Muscle layer of duodenum (tissue), 2 donors: Measurements from ENCODE around the gene HSPH1.
"Not testable (repeated sequence)": the region's sequence is repeated elsewhere in the genome, so short reads cannot be mapped to it uniquely, and the experiment has no call there.

Source experiments
- H3K27ac ChIP-seq: one replicate; pipeline ENCODE4 v1.7.0; 2013; ENCODE audit warnings: mild to moderate bottlenecking, low read length
- H3K27me3 ChIP-seq: one replicate; pipeline ENCODE4 v1.7.0; 2013; ENCODE audit warnings: low read depth, mild to moderate bottlenecking, control low read depth, low read length
- H3K36me3 ChIP-seq, 2 donors: one replicate each; pipeline ENCODE4 v1.7.0; 2013; ENCODE audit warnings: low read length in 2 of 2, control low read depth in 1 of 2, mild to moderate bottlenecking in 1 of 2; ENCODE audit not compliant: insufficient read depth in 2 of 2, control insufficient read depth in 1 of 2
- H3K4me1 ChIP-seq, 2 donors: one replicate each; pipeline ENCODE4 v1.7.0; 2013; ENCODE audit warnings: low read length in 2 of 2, mild to moderate bottlenecking in 2 of 2, control low read depth in 1 of 2, moderate library complexity in 1 of 2; ENCODE audit not compliant: insufficient read depth in 2 of 2, control insufficient read depth in 1 of 2
- H3K4me3 ChIP-seq, 2 donors: one replicate each; pipeline ENCODE4 v1.7.0; 2013; ENCODE audit warnings: low read length in 2 of 2, low read depth in 1 of 2, mild to moderate bottlenecking in 1 of 2
- H3K9me3 ChIP-seq, 2 donors: one replicate each; pipeline ENCODE4 v1.7.0; 2013; ENCODE audit warnings: low read length in 2 of 2, control low read depth in 1 of 2, mild to moderate bottlenecking in 1 of 2; ENCODE audit not compliant: control insufficient read depth in 1 of 2
- donor health status: healthy.

The HSPH1 gene

GRCh38 chr13:31110169-31110568 is 51.5 kb downstream of the HSPH1 start:
- Histone ChIP-seq H3K27me3 (no peaks in the 10 kb centered on the region), H3K27ac (no peak overlapping the region), H3K4me3 (no peak overlapping the region), H3K4me1 (peaks cover 0 to under 1% of the 10 kb centered on the region in 2 donors), H3K9me3 (no peaks in the 10 kb centered on the region), H3K36me3 (no peaks in the 10 kb centered on the region)

DNA sequence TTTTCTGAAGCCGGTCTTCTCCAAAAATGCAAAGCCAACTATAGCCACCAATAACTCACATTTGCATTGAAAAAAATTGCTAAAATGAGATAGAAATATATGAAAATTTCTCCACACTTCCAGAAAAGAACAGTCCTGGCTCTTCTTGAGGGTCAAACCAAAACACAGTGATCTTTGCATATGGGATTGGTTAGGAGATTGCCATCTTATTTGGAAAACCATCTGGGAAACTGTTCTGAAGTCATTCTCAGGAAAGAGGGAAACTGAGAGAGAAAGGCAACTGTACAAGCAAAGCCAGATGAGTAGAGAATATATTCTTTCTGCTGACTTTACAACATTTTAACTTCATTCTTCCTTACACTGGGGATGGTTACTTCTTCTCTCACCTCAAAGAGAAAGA is 54.6 kb downstream of the HSPH1 start:
- Histone ChIP-seq H3K36me3 (no peaks in the 10 kb centered on the region), H3K4me3 (no peak overlapping the region), H3K27ac (no peak overlapping the region), H3K4me1 (peaks cover 0 to 5% of the 10 kb centered on the region in 2 donors), H3K9me3 (no peaks in the 10 kb centered on the region), H3K27me3 (no peaks in the 10 kb centered on the region)

DNA sequence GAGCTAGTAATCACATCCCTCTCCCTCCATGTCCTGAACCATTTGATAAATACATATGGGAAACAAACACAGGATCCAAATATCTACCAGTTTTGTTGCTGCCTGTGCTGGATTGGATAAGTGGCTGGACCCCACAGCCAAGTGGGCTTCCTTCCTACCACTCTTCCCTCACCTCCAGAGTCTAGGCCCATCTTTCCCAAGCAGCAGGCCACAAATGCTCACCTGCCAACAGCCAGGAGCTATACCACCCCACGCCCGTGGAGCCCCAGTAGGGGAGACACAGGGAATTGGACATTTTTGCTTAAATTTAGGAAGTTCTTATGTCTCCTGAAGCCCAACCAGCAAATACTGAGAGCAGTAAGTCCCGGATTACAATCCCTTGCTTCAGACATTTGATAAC is 55.8 kb downstream of the HSPH1 start:
- H3K27ac ChIP-seq: no peak overlapping the region
- peaks cover 0 to 5% of the 10 kb centered on the region in 2 donors for H3K4me1 ChIP-seq
- no peaks in the 10 kb centered on the region for H3K36me3 ChIP-seq
- H3K4me3 ChIP-seq: no peak overlapping the region
- H3K9me3 ChIP-seq: no peaks in the 10 kb centered on the region
- peaks cover 3% of the 10 kb centered on the region for H3K27me3 ChIP-seq

- Histone ChIP-seq H3K4me1 (peaks cover 0 to 5% of the 10 kb centered on the region in 2 donors), H3K27ac (no peak overlapping the region), H3K27me3 (peaks cover 6% of the 10 kb centered on the region)
Measured at GRCh38 chr13:31105020-31105795, 56.5 kb downstream of the HSPH1 start.

GRCh38 chr13:31102905-31103304 is 58.8 kb downstream of the HSPH1 start:
- no peak overlapping the region for H3K27ac ChIP-seq
- H3K9me3 ChIP-seq: no peaks in the 10 kb centered on the region
- H3K4me1 ChIP-seq: peaks cover 0 to 5% of the 10 kb centered on the region in 2 donors
- peaks cover 6% of the 10 kb centered on the region for H3K27me3 ChIP-seq
- no peak overlapping the region for H3K4me3 ChIP-seq
- H3K36me3 ChIP-seq: no peaks in the 10 kb centered on the region

More at GRCh38 chr13:31105020-31105795, 56.5 kb downstream of the HSPH1 start:
- H3K9me3 ChIP-seq: no peaks in the 10 kb centered on the region
- H3K36me3 ChIP-seq: no peaks in the 10 kb centered on the region
- H3K4me3 ChIP-seq: no peak overlapping the region

- Histone ChIP-seq H3K36me3 (no peaks in the 10 kb centered on the region), H3K27ac (no peak overlapping the region), H3K4me3 (no peak overlapping the region), H3K27me3 (peaks cover 6% of the 10 kb centered on the region), H3K4me1 (peaks cover 0 to 5% of the 10 kb centered on the region in 2 donors), H3K9me3 (no peaks in the 10 kb centered on the region)
Measured at GRCh38 chr13:31101472-31102170, 60.1 kb downstream of the HSPH1 start.

- H3K27ac ChIP-seq: no peak overlapping the region
- H3K27me3 ChIP-seq: peaks cover 6% of the 10 kb centered on the region
- H3K4me3 ChIP-seq: no peak overlapping the region
- peaks cover 0 to 5% of the 10 kb centered on the region in 2 donors for H3K4me1 ChIP-seq
- no peaks in the 10 kb centered on the region for H3K9me3 ChIP-seq
- no peaks in the 10 kb centered on the region for H3K36me3 ChIP-seq
Measured at GRCh38 chr13:31100721-31101120, 61.0 kb downstream of the HSPH1 start.

GRCh38 chr13:31097911-31098434 is 63.7 kb downstream of the HSPH1 start:
- H3K4me1 ChIP-seq, H3K27me3 ChIP-seq, H3K27ac ChIP-seq, H3K4me3 ChIP-seq, H3K36me3 ChIP-seq, H3K9me3 ChIP-seq: not testable (repeated sequence)

GRCh38 chr13:31096654-31097302 is 64.9 kb downstream of the HSPH1 start:
- Histone ChIP-seq H3K27ac (no peak overlapping the region), H3K4me3 (no peak overlapping the region), H3K9me3 (no peaks in the 10 kb centered on the region), H3K4me1 (no peaks in the 10 kb centered on the region), H3K27me3 (peaks cover 6% of the 10 kb centered on the region), H3K36me3 (no peaks in the 10 kb centered on the region)

DNA sequence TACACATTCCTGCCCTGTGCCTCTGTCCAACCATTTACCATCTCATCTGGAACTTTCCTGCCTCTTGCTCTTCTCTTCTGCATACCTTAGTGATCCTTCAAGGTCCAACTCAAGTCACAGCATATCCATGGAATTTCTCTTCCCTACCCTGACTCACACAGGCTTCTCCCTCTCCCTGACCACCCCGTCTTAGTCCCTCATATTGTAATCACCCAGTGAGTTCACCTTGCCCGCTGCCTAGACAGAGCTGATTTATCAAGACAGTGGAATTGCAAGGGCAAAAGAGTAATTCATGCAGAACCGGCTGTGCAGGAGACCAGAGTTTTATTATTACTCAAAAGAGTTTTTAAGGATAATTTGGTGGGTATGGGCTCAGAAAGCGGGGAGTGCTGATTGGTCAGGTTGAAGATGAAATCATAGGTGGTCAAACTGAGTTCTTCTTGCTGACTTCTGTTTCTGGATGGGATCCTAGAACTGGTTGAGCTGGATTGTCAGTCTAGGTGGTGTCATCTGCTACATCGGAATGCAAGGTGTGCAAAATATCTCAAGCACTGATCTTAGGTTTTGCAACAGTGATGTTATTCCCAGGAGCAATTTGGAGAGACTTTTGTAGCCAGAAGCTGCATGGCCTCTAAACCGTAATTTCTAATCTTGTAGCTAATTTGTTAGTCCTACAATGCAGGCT is 67.2 kb downstream of the HSPH1 start:
- H3K4me1 ChIP-seq: no peaks in the 10 kb centered on the region

More for the DNA sequence above, 67.2 kb downstream of the HSPH1 start:
- H3K27me3 ChIP-seq: no peaks in the 10 kb centered on the region
- H3K4me3 ChIP-seq: no peak overlapping the region
- no peak overlapping the region for H3K27ac ChIP-seq
- no peaks in the 10 kb centered on the region for H3K36me3 ChIP-seq
- H3K9me3 ChIP-seq: no peaks in the 10 kb centered on the region
